Measurements from ENCODE around the gene CLCN4. TPM values are rescaled to one million over a fixed set of nuclear protein-coding genes. Genes with fewer than 3 reads are reported as not detected.

The CLCN4 gene
- total RNA-seq, 4 donors from 2014 or later, result 7.1 to 19.1 (median 15.9) TPM

DNA sequence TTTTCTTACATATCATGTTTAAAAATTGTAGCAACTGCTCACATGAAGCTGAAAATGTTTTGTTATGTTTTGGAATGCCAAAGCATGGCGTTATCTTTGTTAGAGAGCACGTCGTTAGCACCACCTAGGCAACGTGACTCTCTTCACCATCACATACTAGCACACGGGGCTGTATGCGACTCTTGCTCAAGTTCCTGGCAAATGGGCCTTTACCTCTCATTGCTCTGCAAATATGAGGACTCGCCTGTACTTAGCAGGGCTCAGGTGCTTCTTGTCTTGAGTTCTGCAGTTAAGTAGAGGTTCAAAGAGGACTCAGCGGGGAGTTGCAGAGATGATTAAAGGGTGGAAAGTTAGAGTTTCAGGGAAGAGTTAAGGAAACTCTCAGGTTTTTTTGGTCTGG is 59.4 kb downstream of the CLCN4 start:
- Histone ChIP-seq H3K4me1 (no peaks in the 10 kb centered on the region), H3K4me3 (replicated peaks in 1 of 3) (no peak overlapping the region), H3K27me3 (no peaks in the 10 kb centered on the region), H3K36me3 (no peaks in the 10 kb centered on the region), H3K9me3 (no peaks in the 10 kb centered on the region), H3K27ac (no peak overlapping the region)
- intact Hi-C loops (cut with DNase I), result no loop called here
- TF ChIP-seq CTCF (IDR thresholded peaks at IDR 0.05) (no peak), POLR2A (IDR thresholded peaks at IDR 0.05) (no peak)
- 93 to 98% methylated on average over 8 of the region's 8 CpGs for WGBS, 2 donors
- DNase-seq, result no peak

DNA sequence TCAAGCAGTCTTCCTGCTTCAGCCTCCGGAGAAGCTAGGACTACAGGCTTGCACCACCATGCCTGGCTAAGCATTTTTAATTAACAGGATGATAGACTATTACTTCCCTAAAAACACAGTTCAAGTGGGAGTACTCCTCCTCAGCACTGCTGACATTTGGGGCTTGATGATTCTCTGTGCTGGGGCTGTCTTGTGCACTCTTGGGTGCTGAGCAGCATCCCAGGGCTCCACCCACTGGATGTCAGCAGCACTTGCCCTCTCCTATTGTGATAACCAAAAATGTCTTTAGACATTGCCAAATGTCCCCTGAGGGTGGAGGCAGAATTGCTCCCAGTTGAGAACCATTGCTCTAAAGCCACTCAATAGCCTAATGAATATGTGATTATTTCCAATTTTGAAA is 60.4 kb downstream of the CLCN4 start:
- H3K27ac ChIP-seq, result no peak overlapping the region
- H3K9me3 ChIP-seq, result no peaks in the 10 kb centered on the region
- WGBS, 2 donors, result 100% methylated on average over 1 of the region's 1 CpG
- intact Hi-C loops (cut with DNase I), result no loop called here
- no peak for DNase-seq
- H3K27me3 ChIP-seq, result no peaks in the 10 kb centered on the region
- H3K36me3 ChIP-seq, result no peaks in the 10 kb centered on the region
- no peaks in the 10 kb centered on the region for H3K4me1 ChIP-seq
- no peak overlapping the region for H3K4me3 ChIP-seq (replicated peaks in 1 of 3)
- TF ChIP-seq POLR2A (IDR thresholded peaks at IDR 0.05) (no peak), CTCF (IDR thresholded peaks at IDR 0.05) (no peak)

GRCh38 chrX:10221651-10222050 is 64.9 kb downstream of the CLCN4 start:
- Histone ChIP-seq H3K4me3 (replicated peaks in 1 of 3) (no peak overlapping the region), H3K27me3 (no peaks in the 10 kb centered on the region), H3K9me3 (no peaks in the 10 kb centered on the region), H3K27ac (no peak overlapping the region), H3K4me1 (no peaks in the 10 kb centered on the region), H3K36me3 (no peaks in the 10 kb centered on the region)
- intact Hi-C loops (cut with DNase I), result no loop called here
- TF ChIP-seq POLR2A (IDR thresholded peaks at IDR 0.05) (no peak), CTCF (IDR thresholded peaks at IDR 0.05) (no peak)
- WGBS, 2 donors, result 93 to 96% methylated on average over 3 to 6 of the region's 6 CpGs
- no peak for DNase-seq

DNA sequence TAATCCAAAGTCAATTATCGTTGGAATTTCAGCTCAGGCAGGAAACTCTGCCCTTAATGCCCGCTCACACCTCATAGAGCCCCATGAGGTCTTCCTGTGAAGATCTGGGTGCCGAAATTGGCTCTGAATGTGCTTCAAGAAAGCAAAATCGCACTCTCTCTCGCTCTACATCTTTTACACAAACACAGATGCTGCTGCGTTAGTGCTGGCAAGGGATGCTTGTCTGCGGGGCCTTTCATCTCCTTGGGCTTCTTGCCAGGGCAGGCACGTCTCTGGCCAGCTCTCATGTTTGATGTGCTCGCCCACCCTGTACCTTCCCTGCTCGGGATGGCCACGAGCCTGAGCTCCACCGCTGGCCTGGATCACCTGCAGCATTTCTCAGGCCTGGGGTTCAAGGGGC is 66.5 kb downstream of the CLCN4 start:
- Histone ChIP-seq H3K27me3 (no peaks in the 10 kb centered on the region), H3K36me3 (no peaks in the 10 kb centered on the region), H3K4me3 (replicated peaks in 1 of 3) (no peak overlapping the region), H3K9me3 (no peaks in the 10 kb centered on the region), H3K4me1 (no peaks in the 10 kb centered on the region), H3K27ac (no peak overlapping the region)
- no peak for DNase-seq
- intact Hi-C loops (cut with DNase I), result no loop called here
- 68 to 90% methylated on average over 4 to 8 of the region's 12 CpGs for WGBS, 2 donors
- TF ChIP-seq POLR2A (IDR thresholded peaks at IDR 0.05) (no peak), CTCF (IDR thresholded peaks at IDR 0.05) (no peak)

DNA sequence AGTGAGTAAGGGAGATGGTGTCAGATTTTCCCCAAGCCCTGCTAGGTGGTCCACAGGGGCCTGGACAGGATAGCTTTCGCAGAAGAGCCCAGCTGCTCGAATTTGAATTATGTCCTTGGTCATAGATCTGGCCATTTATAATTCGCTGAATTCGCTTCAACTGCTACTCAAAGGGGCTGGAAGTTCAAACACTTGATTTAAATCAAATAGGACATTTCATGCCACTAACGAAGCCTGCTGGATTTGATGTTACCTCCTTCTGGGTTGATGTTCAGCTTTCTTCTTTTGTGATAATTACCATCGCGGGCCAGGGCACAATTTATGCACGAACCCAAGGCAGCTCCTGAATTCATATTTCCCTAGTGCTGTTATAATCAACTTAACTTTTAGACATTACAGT is 67.0 kb downstream of the CLCN4 start:
- Histone ChIP-seq H3K4me1 (no peaks in the 10 kb centered on the region), H3K9me3 (no peaks in the 10 kb centered on the region), H3K27ac (no peak overlapping the region), H3K27me3 (no peaks in the 10 kb centered on the region), H3K36me3 (no peaks in the 10 kb centered on the region), H3K4me3 (replicated peaks in 1 of 3) (no peak overlapping the region)
- TF ChIP-seq CTCF (IDR thresholded peaks at IDR 0.05) (no peak), POLR2A (IDR thresholded peaks at IDR 0.05) (no peak)
- 92 to 97% methylated on average over 8 of the region's 8 CpGs for WGBS, 2 donors
- no peak for DNase-seq
- intact Hi-C loops (cut with DNase I), result no loop called here
